Measurements from ENCODE around the gene ATP9B.

- TF ChIP-seq, protein P1, sequence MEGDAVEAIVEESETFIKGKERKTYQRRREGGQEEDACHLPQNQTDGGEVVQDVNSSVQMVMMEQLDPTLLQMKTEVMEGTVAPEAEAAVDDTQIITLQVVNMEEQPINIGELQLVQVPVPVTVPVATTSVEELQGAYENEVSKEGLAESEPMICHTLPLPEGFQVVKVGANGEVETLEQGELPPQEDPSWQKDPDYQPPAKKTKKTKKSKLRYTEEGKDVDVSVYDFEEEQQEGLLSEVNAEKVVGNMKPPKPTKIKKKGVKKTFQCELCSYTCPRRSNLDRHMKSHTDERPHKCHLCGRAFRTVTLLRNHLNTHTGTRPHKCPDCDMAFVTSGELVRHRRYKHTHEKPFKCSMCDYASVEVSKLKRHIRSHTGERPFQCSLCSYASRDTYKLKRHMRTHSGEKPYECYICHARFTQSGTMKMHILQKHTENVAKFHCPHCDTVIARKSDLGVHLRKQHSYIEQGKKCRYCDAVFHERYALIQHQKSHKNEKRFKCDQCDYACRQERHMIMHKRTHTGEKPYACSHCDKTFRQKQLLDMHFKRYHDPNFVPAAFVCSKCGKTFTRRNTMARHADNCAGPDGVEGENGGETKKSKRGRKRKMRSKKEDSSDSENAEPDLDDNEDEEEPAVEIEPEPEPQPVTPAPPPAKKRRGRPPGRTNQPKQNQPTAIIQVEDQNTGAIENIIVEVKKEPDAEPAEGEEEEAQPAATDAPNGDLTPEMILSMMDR (IDR thresholded peaks at IDR 0.05) = no peak
- TF ChIP-seq FOSL2 (IDR thresholded peaks at IDR 0.05; ENCODE audit: borderline replicate concordance, low read depth) (no peak), TAF1 (IDR thresholded peaks at IDR 0.05; ENCODE audit: borderline replicate concordance, low read depth, low read length) (no peak), ZBTB33 (IDR thresholded peaks at IDR 0.05; ENCODE audit: borderline replicate concordance, low read depth) (no peak), POLR2AphosphoS5 (IDR thresholded peaks at IDR 0.05; ENCODE audit: low read depth, low read length) (no peak)
Measured at GRCh38 chr18:79048245-79048632, 21.0 kb upstream of the ATP9B start.
